B cell (primary cell): Measurements from ENCODE around the gene MAGEB17.
A peak's percentile ranks its signal among the peaks of the same experiment; 100 is the strongest.

Source experiments
- EZH2 ChIP-seq: IDR thresholded peaks from 2 replicates; pipeline ENCODE4 v1.6.1; 2012; ENCODE audit warnings: borderline replicate concordance, low read depth, mild to moderate bottlenecking, moderate library complexity, low read length; ENCODE audit not compliant: insufficient read depth, poor library complexity, severe bottlenecking
- TF ChIP-seq, protein P1 (sequence below): fragments of 200-600 bp; IDR thresholded peaks from one replicate; pipeline ENCODE4 v1.8.0; 2022; ENCODE audit warnings: antibody characterized with exemption, mild to moderate bottlenecking

- TF ChIP-seq, protein P1, sequence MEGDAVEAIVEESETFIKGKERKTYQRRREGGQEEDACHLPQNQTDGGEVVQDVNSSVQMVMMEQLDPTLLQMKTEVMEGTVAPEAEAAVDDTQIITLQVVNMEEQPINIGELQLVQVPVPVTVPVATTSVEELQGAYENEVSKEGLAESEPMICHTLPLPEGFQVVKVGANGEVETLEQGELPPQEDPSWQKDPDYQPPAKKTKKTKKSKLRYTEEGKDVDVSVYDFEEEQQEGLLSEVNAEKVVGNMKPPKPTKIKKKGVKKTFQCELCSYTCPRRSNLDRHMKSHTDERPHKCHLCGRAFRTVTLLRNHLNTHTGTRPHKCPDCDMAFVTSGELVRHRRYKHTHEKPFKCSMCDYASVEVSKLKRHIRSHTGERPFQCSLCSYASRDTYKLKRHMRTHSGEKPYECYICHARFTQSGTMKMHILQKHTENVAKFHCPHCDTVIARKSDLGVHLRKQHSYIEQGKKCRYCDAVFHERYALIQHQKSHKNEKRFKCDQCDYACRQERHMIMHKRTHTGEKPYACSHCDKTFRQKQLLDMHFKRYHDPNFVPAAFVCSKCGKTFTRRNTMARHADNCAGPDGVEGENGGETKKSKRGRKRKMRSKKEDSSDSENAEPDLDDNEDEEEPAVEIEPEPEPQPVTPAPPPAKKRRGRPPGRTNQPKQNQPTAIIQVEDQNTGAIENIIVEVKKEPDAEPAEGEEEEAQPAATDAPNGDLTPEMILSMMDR, result peak; percentile 68
- no peak for TF ChIP-seq EZH2
Measured at GRCh38 chrX:16123222-16123786, 44.0 kb upstream of the MAGEB17 start, which contains the start of gene GRPR.
